ENCODE results near the gene ZBTB20.

DNA sequence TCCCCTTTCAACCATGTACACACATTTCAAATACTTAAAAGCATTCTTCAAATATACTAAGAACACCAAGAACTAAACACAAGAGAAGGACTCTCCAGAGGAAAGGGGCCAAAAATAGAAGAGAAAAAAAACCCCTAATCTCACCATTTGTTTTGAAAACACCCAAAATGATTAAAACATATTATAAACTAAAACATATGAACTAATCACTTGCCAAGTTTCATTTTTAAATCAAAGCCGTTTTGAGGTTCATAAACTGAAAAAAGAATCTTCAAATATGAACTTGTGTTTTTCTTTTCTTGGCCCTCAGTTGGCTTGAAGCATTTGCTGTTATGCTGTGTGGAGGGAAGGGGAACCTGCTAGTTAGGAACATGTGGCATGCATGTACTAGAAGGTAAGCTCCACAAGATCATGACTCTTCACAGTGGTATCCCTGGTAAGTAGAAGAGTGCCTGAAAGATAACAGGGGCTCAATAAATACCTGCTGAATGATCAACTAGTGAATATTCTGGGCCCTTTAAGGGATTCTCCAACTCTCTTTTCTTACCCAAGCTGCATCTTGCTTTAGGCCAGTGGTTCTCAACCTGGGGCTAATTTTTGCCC, 628.8 kb downstream of the ZBTB20 start:
- TF ChIP-seq, protein P1, sequence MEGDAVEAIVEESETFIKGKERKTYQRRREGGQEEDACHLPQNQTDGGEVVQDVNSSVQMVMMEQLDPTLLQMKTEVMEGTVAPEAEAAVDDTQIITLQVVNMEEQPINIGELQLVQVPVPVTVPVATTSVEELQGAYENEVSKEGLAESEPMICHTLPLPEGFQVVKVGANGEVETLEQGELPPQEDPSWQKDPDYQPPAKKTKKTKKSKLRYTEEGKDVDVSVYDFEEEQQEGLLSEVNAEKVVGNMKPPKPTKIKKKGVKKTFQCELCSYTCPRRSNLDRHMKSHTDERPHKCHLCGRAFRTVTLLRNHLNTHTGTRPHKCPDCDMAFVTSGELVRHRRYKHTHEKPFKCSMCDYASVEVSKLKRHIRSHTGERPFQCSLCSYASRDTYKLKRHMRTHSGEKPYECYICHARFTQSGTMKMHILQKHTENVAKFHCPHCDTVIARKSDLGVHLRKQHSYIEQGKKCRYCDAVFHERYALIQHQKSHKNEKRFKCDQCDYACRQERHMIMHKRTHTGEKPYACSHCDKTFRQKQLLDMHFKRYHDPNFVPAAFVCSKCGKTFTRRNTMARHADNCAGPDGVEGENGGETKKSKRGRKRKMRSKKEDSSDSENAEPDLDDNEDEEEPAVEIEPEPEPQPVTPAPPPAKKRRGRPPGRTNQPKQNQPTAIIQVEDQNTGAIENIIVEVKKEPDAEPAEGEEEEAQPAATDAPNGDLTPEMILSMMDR (IDR thresholded peaks at IDR 0.05), result no peak
- TF ChIP-seq POLR2A (IDR thresholded peaks at IDR 0.05) (no peak), POLR2AphosphoS5 (IDR thresholded peaks at IDR 0.05) (no peak), EP300 (IDR thresholded peaks at IDR 0.05) (no peak)
